NCI-H1436 treated with DMSO at 0.1 percent for 48 hours (cell line): Measurements from ENCODE around the gene MAP1S.

Source experiments
- DNase-seq: peaks from one replicate; lab custom pipeline; 2025; lab: John Stamatoyannopoulos, UW

Gene MAP1S

DNA sequence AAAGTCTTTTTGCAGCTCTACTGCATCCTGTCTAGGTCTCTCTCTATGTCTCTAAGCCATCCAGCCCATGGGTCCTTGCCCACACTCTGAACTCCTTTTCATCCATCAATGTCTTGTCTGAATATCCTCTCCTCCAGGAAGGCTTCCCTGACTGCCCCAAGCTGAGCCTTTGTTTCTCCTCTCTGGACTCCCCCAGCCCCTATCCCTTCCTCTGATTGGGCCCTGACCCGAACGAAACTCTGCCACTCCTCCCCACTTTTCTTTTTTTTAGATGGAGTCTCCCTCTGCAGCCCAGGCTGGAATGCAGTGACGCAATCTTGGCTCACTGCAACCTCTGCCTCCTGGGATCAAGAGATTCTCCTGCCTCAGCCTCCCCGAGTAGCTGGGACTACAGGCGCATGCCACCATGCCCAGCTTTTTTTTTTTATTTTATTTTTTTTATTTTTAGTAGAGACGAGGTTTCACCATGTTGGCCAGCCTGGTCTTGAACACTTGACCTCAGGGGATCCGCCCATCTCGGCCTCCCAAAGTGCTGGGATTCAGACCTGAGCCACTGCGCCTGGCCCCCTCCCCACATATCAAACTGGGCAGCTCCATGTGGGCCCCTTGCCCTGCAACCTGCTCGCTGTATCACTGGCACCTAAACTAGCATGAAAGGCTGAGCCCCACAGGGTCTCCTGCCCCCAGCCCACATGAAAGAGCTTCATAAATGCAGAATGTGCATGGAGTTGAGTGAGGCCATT lies 30.3 kb upstream of the MAP1S start:
- no peak for DNase-seq

- no peak for DNase-seq
These were observed 26.7 kb upstream of the MAP1S start for GRCh38 chr19:17692566-17692965.

DNA sequence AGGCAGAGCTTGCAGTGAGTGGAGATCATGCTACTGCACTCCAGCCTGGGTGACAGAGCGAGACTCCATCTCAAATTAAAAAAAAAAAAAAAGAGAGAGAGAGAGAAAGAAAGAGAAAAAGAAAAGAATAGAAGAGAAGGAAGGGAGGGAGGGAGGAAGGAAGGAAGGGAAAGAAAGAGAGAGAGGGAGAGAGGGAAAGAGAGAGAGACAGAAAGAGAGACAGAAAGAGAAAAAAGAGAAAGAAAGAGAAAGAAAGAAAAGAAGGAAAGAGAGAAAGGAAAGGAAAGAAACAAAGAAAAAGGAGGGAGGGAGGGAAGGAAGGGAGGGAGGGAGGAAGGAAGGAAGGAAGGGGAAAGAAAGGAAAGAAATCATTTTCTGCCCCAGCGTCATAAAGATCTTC lies 24.1 kb upstream of the MAP1S start:
- DNase-seq, result no peak

DNA sequence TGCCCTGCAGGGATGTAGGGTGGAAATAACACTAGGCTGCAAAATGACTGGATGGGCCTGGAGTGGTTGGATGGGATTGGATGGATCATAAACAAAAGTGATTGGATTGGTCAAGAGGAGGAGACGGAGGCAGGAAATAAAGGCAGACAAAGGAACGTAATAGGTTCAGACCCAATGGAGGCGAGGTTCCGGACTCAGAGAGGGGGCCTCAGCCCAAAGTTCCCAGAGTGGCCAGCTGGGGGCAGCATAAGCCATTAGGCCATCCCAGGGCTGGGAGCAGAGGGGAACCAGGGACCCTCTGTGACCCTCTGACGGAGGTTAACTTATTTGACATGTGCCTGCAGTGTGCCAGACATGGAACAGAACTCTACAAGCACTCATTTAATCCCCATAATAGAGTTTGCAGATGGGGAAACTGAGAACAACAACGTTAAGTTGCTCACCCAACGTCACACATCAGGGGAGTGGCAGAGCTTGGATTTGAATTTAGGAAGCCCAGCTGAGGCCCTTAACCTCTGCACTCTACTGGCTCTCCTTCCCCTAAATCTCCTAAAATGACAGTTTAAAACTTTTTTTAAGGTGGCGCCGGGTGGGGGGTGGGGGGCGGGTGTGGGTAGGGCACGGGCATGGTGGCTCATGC lies 15.3 kb upstream of the MAP1S start:
- DNase-seq, result no peak

- no peak for DNase-seq
These were observed 12.5 kb upstream of the MAP1S start for GRCh38 chr19:17706750-17707181.

- no peak for DNase-seq
These were observed 7.4 kb upstream of the MAP1S start for GRCh38 chr19:17711851-17712250.

- DNase-seq, result no peak
These were observed 2.9 kb upstream of the MAP1S start for GRCh38 chr19:17716309-17716929.

- no peak for DNase-seq
These were observed 732 bp upstream of the MAP1S start for GRCh38 chr19:17718550-17718946.

- no peak for DNase-seq
These were observed 585 bp downstream of the MAP1S start for GRCh38 chr19:17719730-17720400.

GRCh38 chr19:17720440-17720839 lies 1.2 kb downstream of the MAP1S start:
- DNase-seq, result no peak

GRCh38 chr19:17721111-17721628 lies 1.9 kb downstream of the MAP1S start:
- no peak for DNase-seq

GRCh38 chr19:17721821-17722220 lies 2.5 kb downstream of the MAP1S start:
- no peak for DNase-seq

- DNase-seq, result no peak
These were observed 3.5 kb downstream of the MAP1S start for GRCh38 chr19:17722655-17723240.

DNA sequence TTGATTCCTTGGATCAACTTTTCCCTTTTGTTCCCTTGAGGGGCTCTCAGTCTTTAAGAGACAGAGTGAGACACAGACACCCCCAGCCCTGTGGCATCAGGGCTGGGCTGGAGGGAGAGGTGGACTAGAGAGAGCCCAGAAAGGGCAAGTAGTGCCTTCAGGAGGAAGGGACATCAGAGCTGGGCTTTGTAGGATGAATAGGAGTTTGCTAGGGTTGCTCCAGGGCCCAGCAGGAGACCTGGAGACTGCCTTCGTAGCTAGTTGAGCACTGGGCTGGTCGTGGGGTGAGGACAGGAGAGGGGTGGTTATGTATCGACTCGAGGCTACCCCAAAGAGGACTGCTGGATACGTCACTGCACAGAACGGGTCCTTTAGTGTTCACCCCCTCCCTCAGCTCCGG lies 5.4 kb downstream of the MAP1S start:
- DNase-seq, result no peak

DNA sequence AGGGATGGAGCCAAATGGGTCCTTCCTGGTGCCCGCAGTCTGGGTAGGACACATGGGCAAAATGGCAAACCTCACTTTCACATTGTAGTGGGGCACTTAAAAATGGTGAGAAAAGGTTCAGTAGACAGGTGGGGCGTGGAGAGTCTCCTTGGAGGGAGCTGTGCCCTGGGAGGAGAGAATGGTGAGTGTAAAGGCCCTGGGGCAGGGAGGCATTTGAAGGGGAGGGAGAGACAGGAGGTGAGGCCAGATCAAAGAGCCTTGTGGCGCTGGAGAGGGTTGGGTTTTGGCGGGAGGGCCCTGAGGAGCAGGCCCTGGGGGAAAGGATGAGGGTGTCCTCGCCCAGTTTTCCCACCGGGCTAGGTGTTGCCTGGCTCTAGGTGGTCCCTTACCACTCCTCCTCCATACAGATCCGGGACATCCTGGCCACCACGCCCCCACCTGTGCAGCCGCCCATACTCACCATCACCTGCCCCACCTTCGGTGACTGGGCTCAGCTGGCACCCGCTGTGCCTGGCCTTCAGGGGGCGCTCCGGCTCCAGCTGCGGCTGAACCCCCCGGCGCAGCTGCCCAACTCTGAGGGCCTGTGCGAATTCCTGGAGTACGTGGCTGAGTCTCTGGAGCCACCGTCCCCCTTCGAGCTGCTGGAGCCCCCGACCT lies 6.3 kb downstream of the MAP1S start:
- no peak for DNase-seq

DNA sequence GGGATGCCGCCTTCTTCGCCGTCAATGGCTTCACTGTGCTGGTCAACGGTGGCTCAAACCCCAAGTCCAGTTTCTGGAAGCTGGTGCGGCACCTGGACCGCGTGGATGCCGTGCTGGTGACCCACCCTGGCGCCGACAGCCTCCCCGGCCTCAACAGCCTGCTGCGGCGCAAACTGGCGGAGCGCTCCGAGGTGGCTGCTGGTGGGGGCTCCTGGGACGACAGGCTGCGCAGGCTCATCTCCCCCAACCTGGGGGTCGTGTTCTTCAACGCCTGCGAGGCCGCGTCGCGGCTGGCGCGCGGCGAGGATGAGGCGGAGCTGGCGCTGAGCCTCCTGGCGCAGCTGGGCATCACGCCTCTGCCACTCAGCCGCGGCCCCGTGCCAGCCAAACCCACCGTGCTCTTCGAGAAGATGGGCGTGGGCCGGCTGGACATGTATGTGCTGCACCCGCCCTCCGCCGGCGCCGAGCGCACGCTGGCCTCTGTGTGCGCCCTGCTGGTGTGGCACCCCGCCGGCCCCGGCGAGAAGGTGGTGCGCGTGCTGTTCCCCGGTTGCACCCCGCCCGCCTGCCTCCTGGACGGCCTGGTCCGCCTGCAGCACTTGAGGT lies 7.0 kb downstream of the MAP1S start:
- DNase-seq, result no peak

DNA sequence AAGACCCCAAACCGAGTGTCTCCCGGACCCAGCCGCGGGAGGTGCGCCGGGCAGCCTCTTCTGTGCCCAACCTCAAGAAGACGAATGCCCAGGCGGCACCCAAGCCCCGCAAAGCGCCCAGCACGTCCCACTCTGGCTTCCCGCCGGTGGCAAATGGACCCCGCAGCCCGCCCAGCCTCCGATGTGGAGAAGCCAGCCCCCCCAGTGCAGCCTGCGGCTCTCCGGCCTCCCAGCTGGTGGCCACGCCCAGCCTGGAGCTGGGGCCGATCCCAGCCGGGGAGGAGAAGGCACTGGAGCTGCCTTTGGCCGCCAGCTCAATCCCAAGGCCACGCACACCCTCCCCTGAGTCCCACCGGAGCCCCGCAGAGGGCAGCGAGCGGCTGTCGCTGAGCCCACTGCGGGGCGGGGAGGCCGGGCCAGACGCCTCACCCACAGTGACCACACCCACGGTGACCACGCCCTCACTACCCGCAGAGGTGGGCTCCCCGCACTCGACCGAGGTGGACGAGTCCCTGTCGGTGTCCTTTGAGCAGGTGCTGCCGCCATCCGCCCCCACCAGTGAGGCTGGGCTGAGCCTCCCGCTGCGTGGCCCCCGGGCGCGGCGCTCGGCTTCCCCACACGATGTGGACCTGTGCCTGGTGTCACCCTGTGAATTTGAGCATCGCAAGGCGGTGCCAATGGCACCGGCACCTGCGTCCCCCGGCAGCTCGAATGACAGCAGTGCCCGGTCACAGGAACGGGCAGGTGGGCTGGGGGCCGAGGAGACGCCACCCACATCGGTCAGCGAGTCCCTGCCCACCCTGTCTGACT lies 7.9 kb downstream of the MAP1S start:
- no peak for DNase-seq

DNA sequence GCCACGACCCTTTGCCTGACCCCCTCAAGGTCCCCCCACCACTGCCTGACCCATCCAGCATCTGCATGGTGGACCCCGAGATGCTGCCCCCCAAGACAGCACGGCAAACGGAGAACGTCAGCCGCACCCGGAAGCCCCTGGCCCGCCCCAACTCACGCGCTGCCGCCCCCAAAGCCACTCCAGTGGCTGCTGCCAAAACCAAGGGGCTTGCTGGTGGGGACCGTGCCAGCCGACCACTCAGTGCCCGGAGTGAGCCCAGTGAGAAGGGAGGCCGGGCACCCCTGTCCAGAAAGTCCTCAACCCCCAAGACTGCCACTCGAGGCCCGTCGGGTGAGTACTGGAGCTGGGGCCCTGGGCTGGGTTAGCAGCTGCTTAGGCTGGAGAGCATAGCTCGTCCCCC lies 8.6 kb downstream of the MAP1S start:
- no peak for DNase-seq

DNA sequence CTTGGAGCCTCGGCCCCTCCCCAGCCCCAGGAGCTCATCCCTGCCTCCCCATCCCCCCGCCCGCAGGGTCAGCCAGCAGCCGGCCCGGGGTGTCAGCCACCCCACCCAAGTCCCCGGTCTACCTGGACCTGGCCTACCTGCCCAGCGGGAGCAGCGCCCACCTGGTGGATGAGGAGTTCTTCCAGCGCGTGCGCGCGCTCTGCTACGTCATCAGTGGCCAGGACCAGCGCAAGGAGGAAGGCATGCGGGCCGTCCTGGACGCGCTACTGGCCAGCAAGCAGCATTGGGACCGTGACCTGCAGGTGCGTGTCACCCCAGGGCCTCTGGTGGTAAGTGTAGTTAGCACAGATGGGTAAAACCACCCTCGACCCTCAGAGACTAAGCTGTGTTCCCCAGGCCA lies 13.8 kb downstream of the MAP1S start:
- DNase-seq, result no peak

DNA sequence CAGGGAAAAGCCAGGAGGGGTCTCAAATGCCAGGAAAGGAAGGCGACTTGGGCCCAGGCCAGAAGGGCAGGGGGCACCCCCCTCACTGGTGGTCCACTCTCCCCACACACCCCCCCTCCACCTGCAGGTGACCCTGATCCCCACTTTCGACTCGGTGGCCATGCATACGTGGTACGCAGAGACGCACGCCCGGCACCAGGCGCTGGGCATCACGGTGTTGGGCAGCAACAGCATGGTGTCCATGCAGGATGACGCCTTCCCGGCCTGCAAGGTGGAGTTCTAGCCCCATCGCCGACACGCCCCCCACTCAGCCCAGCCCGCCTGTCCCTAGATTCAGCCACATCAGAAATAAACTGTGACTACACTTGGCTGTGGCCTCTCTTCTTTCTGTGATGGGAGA lies 14.9 kb downstream of the MAP1S start:
- DNase-seq, result no peak
